NCI-H2029 (cell line): ENCODE results near the gene IFNA6.
"Not testable (repeated sequence)": the region's sequence is repeated elsewhere in the genome, so short reads cannot be mapped to it uniquely, and the experiment has no call there.

Source experiments
- DNase-seq: peaks from one replicate; lab custom pipeline; 2025; lab: John Stamatoyannopoulos, UW

Gene IFNA6

GRCh38 chr9:21350787-21351186 is at the start of gene IFNA6:
Gene IFNA6 (minus strand): TSS chr9:21350887. CDS start chr9:21350887, 0 bp downstream.
- no peak for DNase-seq

- DNase-seq, result no peak
These were observed 49.3 kb upstream of the IFNA6 start for GRCh38 chr9:21399956-21400355.

DNA sequence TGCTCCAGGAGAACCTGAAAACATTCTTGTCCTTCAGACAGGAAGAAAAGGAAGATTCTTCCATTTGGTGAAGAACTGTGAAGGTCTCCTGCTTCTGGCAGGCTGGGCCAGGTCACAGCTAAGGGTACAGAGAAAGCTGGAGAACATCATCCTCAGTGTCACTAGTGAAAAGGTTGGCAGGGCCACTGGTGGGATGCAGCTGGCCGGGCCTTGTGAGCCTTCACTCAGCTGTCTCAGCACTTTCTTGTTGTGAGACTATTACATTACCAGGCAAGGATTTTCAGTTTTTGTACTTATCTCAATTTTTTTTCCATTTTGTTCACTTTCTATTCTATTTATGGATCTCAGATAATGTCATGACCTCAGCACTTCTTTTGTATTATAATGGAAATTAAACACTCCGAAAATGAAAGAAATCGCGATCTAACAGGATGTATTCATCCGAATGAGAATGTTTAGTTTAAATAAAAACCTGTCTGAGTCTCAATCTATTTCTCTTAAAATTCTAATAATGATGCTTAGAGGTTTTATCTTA is 48.3 kb upstream of the IFNA6 start:
- DNase-seq, result no peak

DNA sequence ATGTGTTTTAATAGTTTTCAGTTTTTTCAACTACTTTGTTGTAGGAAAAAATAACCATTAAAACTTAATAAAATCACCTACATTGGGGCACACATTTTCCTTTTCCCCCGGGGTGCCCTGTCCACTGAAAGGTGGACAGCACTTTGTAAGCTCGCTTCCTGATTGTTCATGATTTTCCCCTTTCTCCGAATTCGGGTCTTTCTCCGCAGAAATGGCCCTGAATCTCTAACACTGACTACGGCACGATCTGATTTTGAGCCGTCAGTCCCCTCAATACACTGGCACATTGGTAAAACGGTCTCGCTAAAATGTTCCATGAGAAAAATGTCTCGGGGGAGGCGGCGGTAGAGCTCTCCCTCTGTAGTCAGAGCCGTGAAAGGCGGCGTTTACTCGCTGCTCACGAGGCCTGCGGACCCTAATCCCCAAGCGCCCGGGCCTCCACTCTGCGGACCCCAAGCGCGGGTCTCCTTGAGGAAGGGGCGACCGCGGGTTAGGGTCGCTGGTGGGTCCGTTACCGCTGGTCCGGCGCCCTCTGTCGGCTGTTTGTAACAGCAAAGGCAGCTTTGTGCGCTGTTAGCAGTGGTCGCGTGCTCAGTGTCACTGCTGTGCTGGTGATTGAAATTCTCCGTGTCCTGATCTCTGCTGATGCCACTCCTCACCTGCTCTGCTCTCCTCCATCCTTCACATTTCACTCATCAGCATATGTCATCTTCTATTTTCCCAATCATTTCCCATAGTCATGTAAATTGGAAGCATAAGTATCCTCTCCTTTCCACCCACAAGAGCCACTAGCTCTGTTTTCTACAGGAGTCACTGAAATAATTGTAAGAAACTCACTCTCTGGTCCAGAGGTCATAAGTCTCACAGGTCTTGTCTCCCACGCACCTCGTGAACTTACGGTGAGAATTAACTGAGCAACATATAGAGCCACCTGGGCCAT is 45.4 kb upstream of the IFNA6 start:
- DNase-seq, result no peak

GRCh38 chr9:21392270-21392669 is 41.6 kb upstream of the IFNA6 start:
- DNase-seq, result no peak

- no peak for DNase-seq
These were observed 34.5 kb upstream of the IFNA6 start, which contains the start of gene IFNA2 for GRCh38 chr9:21385131-21385670. Gene IFNA2 (minus strand): TSS chr9:21385398. CDS start chr9:21385329, 69 bp downstream.

DNA sequence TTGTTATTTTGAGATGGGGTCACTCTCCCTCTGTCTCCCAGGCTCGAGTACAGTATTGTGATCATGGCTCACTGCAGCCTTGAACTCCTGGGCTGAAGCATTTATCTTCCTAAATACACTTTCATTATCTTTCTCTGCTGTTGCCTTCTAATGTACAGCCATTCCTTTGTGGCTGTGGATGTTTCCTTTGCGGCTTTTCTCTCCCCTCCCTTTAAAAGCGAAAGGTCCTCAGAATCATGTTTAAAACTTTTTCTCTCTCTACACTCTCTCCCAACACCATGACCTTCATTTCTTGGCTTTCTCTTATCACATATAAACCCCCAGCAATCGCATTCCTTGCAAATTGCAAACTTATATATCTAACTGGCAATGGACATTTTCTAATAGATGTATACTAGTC is 32.9 kb upstream of the IFNA6 start:
- no peak for DNase-seq

DNA sequence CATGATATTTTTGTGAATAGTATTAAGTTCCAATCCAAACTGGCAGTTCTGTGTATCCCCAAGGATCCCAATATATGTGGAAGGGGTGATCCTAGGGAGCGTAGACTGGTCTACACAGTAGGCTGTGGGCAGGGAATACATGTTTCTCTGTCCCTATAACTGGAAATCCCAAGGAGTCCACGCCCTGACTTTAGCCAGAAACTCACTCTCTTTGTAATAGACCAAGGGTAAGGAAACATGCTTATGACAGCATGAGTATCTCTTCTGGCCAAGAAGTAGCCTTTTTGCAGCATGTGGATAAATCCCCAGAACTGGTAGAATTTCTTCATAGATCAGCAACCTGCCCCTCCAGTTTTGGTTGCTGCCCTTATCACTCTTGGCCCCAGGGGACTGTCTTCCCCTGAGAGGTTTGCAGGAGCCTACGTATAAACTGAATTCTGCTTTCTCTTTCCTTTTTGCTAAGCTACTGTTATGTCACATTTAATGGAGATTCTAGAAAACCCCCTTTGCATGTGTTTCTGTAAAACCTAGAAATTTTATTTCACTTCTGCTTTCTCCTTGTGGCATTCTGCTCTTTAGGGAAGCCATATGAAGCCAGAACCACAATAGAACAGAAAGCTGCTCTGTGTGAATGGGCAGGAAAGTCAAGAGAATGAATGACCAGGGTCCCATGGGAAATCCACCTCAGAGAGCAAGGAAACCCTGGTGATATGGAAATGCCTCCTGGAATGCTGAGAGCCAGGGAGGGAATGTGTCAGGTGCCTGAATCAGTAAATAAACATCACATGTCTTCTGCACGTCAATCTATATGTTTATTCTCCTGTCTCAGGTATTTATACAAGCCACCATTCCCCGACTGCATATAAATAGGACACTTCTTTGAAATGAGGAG is 31.0 kb upstream of the IFNA6 start:
- DNase-seq, result no peak

DNA sequence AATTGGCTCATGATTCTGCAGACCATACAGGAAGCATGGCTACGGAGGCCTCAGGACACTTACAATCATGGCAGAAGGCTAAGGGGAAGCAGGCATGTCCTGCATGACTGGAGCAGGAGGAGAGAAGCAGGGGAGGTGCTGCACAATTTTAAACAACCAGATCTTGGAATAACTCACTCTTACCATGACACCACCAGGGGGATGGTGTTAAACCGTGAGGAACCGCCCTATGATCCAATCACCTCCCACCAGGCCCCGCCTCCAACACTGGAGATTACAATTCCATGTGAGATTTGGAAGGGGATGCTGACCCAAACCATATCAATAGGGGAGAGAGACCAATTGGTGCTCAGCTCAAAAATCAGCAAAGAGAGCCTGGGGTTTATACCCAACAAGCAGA is 20.8 kb upstream of the IFNA6 start:
- DNase-seq, result not testable (repeated sequence)

GRCh38 chr9:21367957-21368356 is 17.3 kb upstream of the IFNA6 start, which contains the start of gene IFNA13:
Gene IFNA13 (minus strand): TSS chr9:21368057. CDS start chr9:21368010, 47 bp downstream.
- no peak for DNase-seq

DNA sequence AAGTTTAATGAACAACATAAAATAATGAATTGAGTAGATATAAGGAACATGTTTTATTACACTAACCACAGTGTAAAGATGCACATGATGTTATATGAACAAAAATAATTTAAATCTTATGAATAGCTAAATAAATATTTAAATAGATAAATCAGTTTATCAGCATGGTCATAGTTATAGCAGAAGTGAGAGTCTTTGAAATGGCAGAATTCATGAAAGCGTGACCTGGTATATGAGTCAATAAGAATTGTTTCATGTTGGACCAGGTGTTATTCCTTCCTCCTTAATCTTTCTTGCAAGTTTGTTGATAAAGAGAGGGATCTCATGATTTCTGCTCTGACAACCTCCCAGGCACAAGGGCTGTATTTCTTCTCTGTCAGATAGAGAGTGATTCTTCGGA is 16.5 kb upstream of the IFNA6 start:
- DNase-seq, result not testable (repeated sequence)

- no peak for DNase-seq
These were observed 11.6 kb upstream of the IFNA6 start for GRCh38 chr9:21362287-21362686.

- no peak for DNase-seq
These were observed 7.1 kb upstream of the IFNA6 start for GRCh38 chr9:21357479-21358460.

DNA sequence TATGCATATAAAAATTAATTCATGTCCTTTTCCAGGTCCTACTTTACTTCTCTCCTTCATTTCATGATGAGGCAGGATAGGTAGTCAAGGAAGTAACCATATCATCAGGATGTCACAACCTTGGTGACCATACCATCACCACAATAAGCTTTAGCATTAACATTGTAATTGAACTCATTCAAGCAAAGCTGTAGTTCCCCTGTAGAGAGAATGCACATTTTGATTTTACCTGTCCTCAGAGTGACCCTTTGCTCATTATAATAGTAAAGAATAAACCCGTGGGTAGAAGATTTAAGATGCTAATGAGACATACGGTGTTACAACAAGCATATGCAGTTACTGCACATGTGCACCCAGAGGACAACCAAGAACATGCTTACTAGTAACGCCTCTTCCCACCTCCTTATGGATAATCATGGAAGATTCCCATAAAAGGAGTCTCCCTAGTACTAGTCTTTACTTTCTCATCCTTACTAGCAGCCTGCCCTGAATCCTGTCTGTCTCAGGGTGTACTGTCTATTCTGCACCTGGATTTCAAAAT is 2.2 kb downstream of the IFNA6 start:
- no peak for DNase-seq

- DNase-seq, result no peak
These were observed 10.0 kb downstream of the IFNA6 start for GRCh38 chr9:21340735-21341134.

GRCh38 chr9:21336457-21336856 is 14.2 kb downstream of the IFNA6 start:
- no peak for DNase-seq

GRCh38 chr9:21334701-21335632 is 15.7 kb downstream of the IFNA6 start, which contains the start of gene KLHL9:
Gene KLHL9 (minus strand): TSS chr9:21335404. CDS start chr9:21334859, 545 bp downstream.
- peak; percentile 93 for DNase-seq

DNA sequence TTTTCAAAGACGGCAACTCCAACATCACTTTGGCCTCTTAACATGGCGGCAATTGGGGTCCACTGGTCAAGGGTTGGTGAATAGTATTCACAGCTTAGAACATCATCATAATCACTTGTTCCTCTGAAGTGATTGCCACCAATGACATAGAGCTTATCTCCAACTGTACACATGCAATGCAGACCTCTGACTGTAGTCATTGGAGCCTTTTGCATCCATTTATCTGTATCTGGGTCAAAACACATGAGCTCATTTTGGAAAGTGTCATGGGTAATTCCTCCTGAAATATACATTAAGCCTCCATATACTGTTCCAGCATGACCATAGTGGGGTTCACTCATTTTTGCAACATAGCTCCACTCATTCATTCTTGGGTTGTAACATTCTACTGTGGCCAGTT is 17.5 kb downstream of the IFNA6 start:
- DNase-seq, result no peak
